Pulmonary artery endothelial cell (primary cell): ENCODE measurements around the gene FARP2. TPM values are rescaled to one million over a fixed set of nuclear protein-coding genes. Genes with fewer than 3 reads are reported as not detected.

ENCODE experiments used
- total RNA-seq: library from RNA; depleted of rRNA; stranded (reverse); fragments of >200 nt; gene quantifications from 2 replicates; pipeline ENCODE4 v1.2.3, GENCODE V29; 2014

Gene FARP2
- total RNA-seq, 1 donor from 2014 or later = 37.2 TPM

Other genes starting within 250 kb of the FARP2 start
- gene PASK, start 206.8 kb upstream of the FARP2 start, total RNA-seq = 5.5 and 10.5 TPM in 2 replicates
- gene PPP1R7, start 205.8 kb upstream of the FARP2 start, total RNA-seq = 45.9 and 59.5 TPM in 2 replicates
- 0.25 and 0.59 TPM in 2 replicates for gene ANO7, start 167.6 kb upstream of the FARP2 start, total RNA-seq
- gene HDLBP, start 40.6 kb upstream of the FARP2 start, total RNA-seq = 765 and 980 TPM in 2 replicates
- gene SEPTIN2, start 40.4 kb upstream of the FARP2 start, total RNA-seq = 499 and 544 TPM in 2 replicates
- 324 and 396 TPM in 2 replicates for gene STK25, start 152.3 kb downstream of the FARP2 start, total RNA-seq
- gene BOK, start 202.5 kb downstream of the FARP2 start, total RNA-seq = 39.4 and 57.5 TPM in 2 replicates